Measurements from ENCODE around the gene DCAKD.

DNA sequence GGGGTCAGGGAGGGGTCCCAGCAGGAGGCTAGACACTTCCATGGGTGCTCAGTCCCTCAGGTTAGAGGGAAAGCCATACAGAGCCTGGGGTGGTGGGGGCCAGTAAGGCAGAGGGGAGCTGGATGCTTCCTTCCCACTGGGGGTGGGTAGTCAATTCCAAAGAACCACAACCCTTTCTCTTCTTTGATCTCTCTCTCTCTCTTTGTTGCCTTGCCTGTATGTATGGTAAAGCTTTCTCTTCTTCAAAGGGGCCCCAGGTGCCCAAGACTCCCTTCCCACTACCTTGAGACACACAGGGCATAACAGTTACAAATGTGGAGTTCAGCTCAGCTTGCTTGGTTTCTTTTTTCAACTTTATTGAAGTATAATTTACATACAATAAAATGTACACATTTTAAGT, 52.8 kb downstream of the DCAKD start:
- no peak for TF ChIP-seq GATA2 (IDR thresholded peaks at IDR 0.05; ENCODE audit: low read depth, low read length)
- TF ChIP-seq GATA3 (IDR thresholded peaks at IDR 0.05; ENCODE audit: low read depth, low read length), result no peak
